D721Med (cell line): ENCODE data around the gene FXYD2.
"Not testable (repeated sequence)": the region's sequence is repeated elsewhere in the genome, so short reads cannot be mapped to it uniquely, and the experiment has no call there.

Experiments used
- DNase-seq: peaks from one replicate; pipeline ENCODE4 v3.0.0; 2011; ENCODE audit warnings: low spot score; ENCODE audit not compliant: insufficient read length
- FAIRE-seq: peaks from 2 replicates; lab custom pipeline; 2011; peaks lifted over from hg19 to GRCh38; lab: Jason Lieb, UNC
- CTCF ChIP-seq: IDR thresholded peaks from 2 replicates; pipeline ENCODE4 v1.5.1; 2012; ENCODE audit warnings: mild to moderate bottlenecking, control low read depth; ENCODE audit not compliant: insufficient read depth; ENCODE audit errors: missing control alignments

FXYD2 gene

DNA sequence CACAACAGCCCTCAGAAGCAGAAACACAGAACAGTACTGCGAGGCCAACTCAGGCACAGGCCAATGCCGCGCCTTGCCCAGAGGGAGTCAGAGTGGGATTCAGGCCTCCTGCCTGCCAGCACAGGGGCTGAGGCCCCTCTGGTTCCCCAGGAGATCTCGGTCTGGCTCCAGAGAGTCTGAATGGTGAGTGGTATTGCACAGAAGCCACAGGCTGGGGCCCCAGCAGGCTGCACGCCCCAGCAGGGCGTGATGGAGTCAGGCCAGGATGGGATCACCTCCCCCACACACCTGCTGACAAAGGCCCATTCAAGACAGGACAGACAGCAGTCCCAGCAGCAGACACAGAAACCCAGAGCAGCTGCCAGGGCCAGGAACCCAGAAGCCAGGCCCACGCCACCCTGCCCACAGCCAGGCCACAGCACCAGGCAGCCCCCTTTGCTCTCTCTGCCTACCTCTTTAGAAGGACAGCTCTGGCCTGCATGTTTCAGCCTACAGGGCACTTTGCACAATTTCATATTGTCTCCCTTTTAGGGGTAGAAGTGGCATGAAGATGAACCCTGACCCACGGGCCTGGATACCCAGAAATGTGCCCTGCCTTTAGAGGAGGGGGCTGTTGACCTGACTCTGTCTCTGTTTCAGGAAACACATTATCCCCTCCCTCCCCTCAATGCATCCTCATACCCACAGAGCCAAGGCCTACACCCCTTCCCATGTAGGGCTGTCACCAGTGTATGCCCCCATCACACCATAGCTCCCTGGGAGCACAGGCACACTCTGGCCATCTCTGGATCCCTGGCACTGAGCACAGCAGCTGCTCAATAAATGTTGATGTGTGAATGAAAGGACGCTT, 45.8 kb upstream of the FXYD2 start:
- no peak for TF ChIP-seq CTCF
- DNase-seq: no peak
- no peak for FAIRE-seq

GRCh38 chr11:117869604-117870003, 45.1 kb upstream of the FXYD2 start:
- no peak for DNase-seq
- no peak for FAIRE-seq
- no peak for TF ChIP-seq CTCF

GRCh38 chr11:117868815-117869561, 44.4 kb upstream of the FXYD2 start:
- no peak for FAIRE-seq
- DNase-seq: no peak
- no peak for TF ChIP-seq CTCF

GRCh38 chr11:117868088-117868487, 43.5 kb upstream of the FXYD2 start:
- FAIRE-seq: no peak
- DNase-seq: no peak
- no peak for TF ChIP-seq CTCF

DNA sequence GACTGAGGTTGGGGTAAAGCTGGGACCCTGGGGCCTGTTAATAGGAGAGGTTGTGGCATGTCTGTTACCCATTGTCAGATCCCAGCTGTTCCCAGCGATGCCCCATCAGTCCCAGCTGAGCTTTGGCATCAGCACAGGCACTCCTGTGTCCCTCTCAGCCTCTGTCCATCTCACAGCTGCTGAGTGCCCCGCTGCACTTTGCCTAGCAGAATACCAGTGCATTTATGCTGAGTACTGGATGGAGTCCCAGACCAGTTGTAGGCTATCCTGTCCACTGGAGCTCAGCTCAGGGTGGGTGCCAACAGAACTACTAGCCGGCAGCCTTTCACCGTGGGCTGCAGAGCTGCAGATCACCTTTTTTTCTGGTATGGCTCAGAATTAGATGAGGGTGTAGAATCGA, 42.0 kb upstream of the FXYD2 start:
- no peak for FAIRE-seq

GRCh38 chr11:117865546-117865945, 41.0 kb upstream of the FXYD2 start:
- not testable (repeated sequence) for DNase-seq, FAIRE-seq

More for the DNA sequence above, 42.0 kb upstream of the FXYD2 start:
- no peak for DNase-seq
- no peak for TF ChIP-seq CTCF

- no peak for TF ChIP-seq CTCF
- FAIRE-seq: no peak
- no peak for DNase-seq
Observed at GRCh38 chr11:117863383-117863782, 38.8 kb upstream of the FXYD2 start.
